PC-3 (cell line): ENCODE results near the gene CANT1. TPM values are rescaled to one million over a fixed set of nuclear protein-coding genes. Genes with fewer than 3 reads are reported as not detected.

Experiments used
- ATAC-seq: fragments of 200-7000 bp; cut with Tn5 transposase; 2 replicates; pipeline ENCODE4 v1.9.1; 2020; ENCODE audit warnings: mild to moderate bottlenecking, moderate library complexity
- BruUV-seq: library from RNA; stranded (reverse); fragments of 400-500 nt; replicated peaks from 2 replicates; lab custom pipeline; 2021; lab: Mats Ljungman, UMichigan
- CTCF ChIA-PET: fragments of 300-600 bp; sonication (Branson Sonifier 250); formaldehyde crosslinking; loops from one replicate; lab custom pipeline; 2022; ENCODE audit warnings: antibody characterized with exemption; lab: Charles Lee
- POLR2A ChIA-PET: fragments of 300-600 bp; sonication (Branson Sonifier 250); formaldehyde crosslinking; loops from one replicate; lab custom pipeline; 2022; ENCODE audit warnings: antibody characterized with exemption; ENCODE audit not compliant: unreplicated experiment; lab: Charles Lee
- DNase-seq: peaks from one replicate; pipeline ENCODE4 v3.0.0-alpha.2; 2015
- H2AFZ ChIP-seq: fragments of 300-600 bp; sonication (generic); 2 replicates; pipeline ENCODE4 v1.6.0; 2016; ENCODE audit warnings: antibody characterized with exemption, low read length
- H3F3A ChIP-seq: fragments of 300-600 bp; sonication (generic); one replicate; pipeline ENCODE4 v1.6.0; 2017; ENCODE audit warnings: antibody characterized with exemption, low read length, control low read depth, mild to moderate bottlenecking; ENCODE audit not compliant: unreplicated experiment
- H3K27ac ChIP-seq: fragments of 300-600 bp; sonication (generic); 2 replicates; pipeline ENCODE4 v1.5.1; 2016; ENCODE audit warnings: mild to moderate bottlenecking, low read length
- H3K27me3 ChIP-seq: fragments of 300-600 bp; sonication (generic); 2 replicates; pipeline ENCODE4 v1.6.1; 2016; ENCODE audit warnings: low read length, mixed read lengths
- H3K36me3 ChIP-seq: fragments of 300-600 bp; sonication (generic); 2 replicates; pipeline ENCODE4 v1.6.1; 2016; ENCODE audit warnings: low read depth, mixed run types, low read length, mixed read lengths
- H3K4me1 ChIP-seq: fragments of 300-600 bp; sonication (generic); 2 replicates; pipeline ENCODE4 v1.5.1; 2016; ENCODE audit warnings: low read length; ENCODE audit not compliant: insufficient read depth
- H3K4me2 ChIP-seq: fragments of 300-600 bp; sonication (generic); 2 replicates; pipeline ENCODE4 v1.6.0; 2016; ENCODE audit warnings: low read length
- H3K4me3 ChIP-seq: fragments of 300-600 bp; sonication (generic); 2 replicates; pipeline ENCODE4 v1.5.1; 2016; ENCODE audit warnings: mild to moderate bottlenecking, low read length, mixed read lengths
- H3K79me2 ChIP-seq: fragments of 300-600 bp; sonication (generic); 2 replicates; pipeline ENCODE4 v1.6.1; 2017; ENCODE audit warnings: low read length, mixed read lengths
- H3K9ac ChIP-seq: fragments of 300-600 bp; sonication (generic); 2 replicates; pipeline ENCODE4 v1.6.0; 2016; ENCODE audit warnings: mild to moderate bottlenecking, low read length
- H3K9me2 ChIP-seq: fragments of 300-600 bp; sonication (generic); replicated peaks from 2 replicates; pipeline ENCODE4 v1.6.1; 2016; ENCODE audit warnings: mixed run types, low read length, mixed read lengths
- H3K9me3 ChIP-seq: fragments of 300-600 bp; sonication (generic); 2 replicates; pipeline ENCODE4 v1.6.1; 2016; ENCODE audit warnings: low read length, mixed read lengths
- H4K20me1 ChIP-seq: fragments of 300-600 bp; sonication (generic); 2 replicates; pipeline ENCODE4 v1.6.1; 2016; ENCODE audit warnings: low read length, mixed read lengths
- CTCF ChIP-seq: fragments of 300-600 bp; sonication (generic); conservative IDR thresholded peaks from 2 replicates; pipeline ENCODE4 v1.5.1; 2017; ENCODE audit warnings: antibody characterized with exemption, low read depth, mild to moderate bottlenecking, low read length
- EZH2 ChIP-seq: fragments of 300-600 bp; sonication (generic); IDR thresholded peaks from one replicate; pipeline ENCODE4 v1.6.1; 2017; ENCODE audit warnings: antibody characterized with exemption, mild to moderate bottlenecking, low read length; ENCODE audit not compliant: unreplicated experiment
- EZH2phosphoT487 ChIP-seq: fragments of 300-600 bp; sonication (generic); IDR thresholded peaks from 2 replicates; pipeline ENCODE4 v1.6.1; 2018; ENCODE audit warnings: mild to moderate bottlenecking, antibody characterized with exemption, low read length, borderline replicate concordance
- intact Hi-C: fragments of 100-400 bp; cut with micrococcal nuclease; formaldehyde crosslinking; loops from 2 replicates; pipeline ENCODE4 v1.9.0; 2023
- total RNA-seq: library from RNA; depleted of rRNA; stranded (reverse); fragments of >200 nt; gene quantifications from 2 replicates; pipeline ENCODE4 v1.2.3, GENCODE V29; 2014

CANT1 gene
- total RNA-seq, 1 experiment from 2014 or later: 191 TPM

DNA sequence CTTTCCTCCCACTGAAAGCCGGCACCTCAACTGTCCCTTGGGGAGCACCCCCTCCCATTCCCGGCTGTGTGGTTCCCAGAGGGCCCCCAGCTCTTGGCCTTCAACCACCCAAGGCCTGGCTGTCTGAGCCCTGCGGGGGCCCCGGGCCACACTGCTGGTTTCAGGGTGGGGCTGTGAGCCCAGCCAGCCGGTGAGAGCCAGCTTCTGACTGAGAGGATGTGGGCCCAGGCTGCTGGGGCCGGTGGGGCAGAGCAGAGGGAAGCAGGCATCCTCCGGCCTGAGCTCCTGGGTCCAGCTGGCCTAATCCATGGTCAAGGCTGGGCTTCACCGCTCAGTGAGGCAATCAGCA lies 29.0 kb downstream of the CANT1 start:
- no TSS peak for BruUV-seq
- Histone ChIP-seq H3K4me2 (no peak overlapping the region), H2AFZ (no peak overlapping the region), H4K20me1 (no peaks in the 10 kb centered on the region), H3K27ac (no peak overlapping the region), H3K79me2 (peaks cover 12% of the 10 kb centered on the region; the same call in 1 of the 2 replicates), H3K9ac (no peak overlapping the region), H3K9me2 (no peaks in the 10 kb centered on the region), H3K36me3 (no peaks in the 10 kb centered on the region), H3K27me3 (no peaks in the 10 kb centered on the region), H3K4me1 (peaks cover 18% of the 10 kb centered on the region), H3F3A (no peaks in the 10 kb centered on the region), H3K4me3 (no peak overlapping the region), H3K9me3 (no peaks in the 10 kb centered on the region)
- TF ChIP-seq EZH2phosphoT487: no peak
- TF ChIP-seq CTCF: no peak
- TF ChIP-seq EZH2: no peak
- DNase-seq: no peak
- ChIA-PET CTCF (no interaction called here), POLR2A (no interaction called here)
- ATAC-seq: no peak
- intact Hi-C loops: no loop called here

GRCh38 chr17:78979780-78980623 lies 29.6 kb downstream of the CANT1 start, which contains the start of gene LGALS3BP:
Gene LGALS3BP, minus strand, starts transcription at chr17:78979923. Its CDS starts 2,732 bp downstream, at chr17:78977191.
- H3K27ac ChIP-seq: no peak within 1 kb of the TSS
- H3K9me2 ChIP-seq: no peaks in the 10 kb centered on the region
- no peaks in the 10 kb centered on the region for H3F3A ChIP-seq
- peak within 1 kb of the TSS; percentile 49 for H3K4me2 ChIP-seq
- no peaks in the 10 kb centered on the region for H3K27me3 ChIP-seq
- peaks cover 22% of the 10 kb centered on the region for H3K4me1 ChIP-seq
- ATAC-seq (peak; percentile 61), DNase-seq (peak; percentile 54)
- no peaks in the 10 kb centered on the region for H3K36me3 ChIP-seq
- peak within 1 kb of the TSS; percentile 38; the same call in 1 of the 2 replicates for H3K4me3 ChIP-seq
- CTCF ChIA-PET: interaction anchor here (0.6 kb wide), 1 partner anchor 66 kb away, joined by 3 read pairs; no protein-coding TSS in a partner anchor
- POLR2A ChIA-PET: no interaction called here
- peaks cover 12% of the 10 kb centered on the region; the same call in 1 of the 2 replicates for H3K79me2 ChIP-seq
- BruUV-seq: no TSS peak
- H2AFZ ChIP-seq: peak within 1 kb of the TSS; percentile 63
- TF ChIP-seq EZH2phosphoT487: no peak
- TF ChIP-seq CTCF: no peak
- TF ChIP-seq EZH2: no peak
- no peaks in the 10 kb centered on the region for H4K20me1 ChIP-seq
- intact Hi-C loops: no loop called here
- H3K9ac ChIP-seq: peak within 1 kb of the TSS; percentile 27; the same call in 1 of the 2 replicates
- H3K9me3 ChIP-seq: no peaks in the 10 kb centered on the region
